Measurements from ENCODE around the gene SMIM33.
"Not testable (repeated sequence)": the region's sequence is repeated elsewhere in the genome, so short reads cannot be mapped to it uniquely, and the experiment has no call there.

SMIM33 gene

DNA sequence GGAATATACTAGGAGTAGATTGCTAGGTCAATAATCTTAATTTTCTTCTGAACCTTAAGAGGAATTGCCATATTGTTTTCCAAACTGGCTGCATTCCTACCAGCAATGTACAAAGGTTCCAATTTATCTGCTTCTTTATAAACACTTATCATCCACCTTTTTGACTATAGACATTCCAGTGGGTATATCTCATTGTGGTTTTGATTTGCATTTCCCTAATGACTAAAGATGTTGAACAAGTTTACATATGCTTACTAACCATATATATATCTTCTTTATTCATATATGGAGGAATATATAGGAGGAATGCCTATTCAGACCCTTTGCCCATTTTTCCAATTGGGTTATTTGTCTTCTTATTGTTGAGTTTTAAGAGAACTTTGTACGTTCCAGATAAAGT is 39.1 kb upstream of the SMIM33 start:
- no peak for TF ChIP-seq MYC (IDR thresholded peaks at IDR 0.05; ENCODE audit: low read depth, low read length)
- no peak for TF ChIP-seq POLR2A (IDR thresholded peaks at IDR 0.05; ENCODE audit: extremely low read depth, insufficient read length)
- TF ChIP-seq, protein P1, sequence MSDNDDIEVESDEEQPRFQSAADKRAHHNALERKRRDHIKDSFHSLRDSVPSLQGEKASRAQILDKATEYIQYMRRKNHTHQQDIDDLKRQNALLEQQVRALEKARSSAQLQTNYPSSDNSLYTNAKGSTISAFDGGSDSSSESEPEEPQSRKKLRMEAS (IDR thresholded peaks at IDR 0.05; ENCODE audit: low read depth, low read length) = no peak
- TF ChIP-seq, protein P2, sequence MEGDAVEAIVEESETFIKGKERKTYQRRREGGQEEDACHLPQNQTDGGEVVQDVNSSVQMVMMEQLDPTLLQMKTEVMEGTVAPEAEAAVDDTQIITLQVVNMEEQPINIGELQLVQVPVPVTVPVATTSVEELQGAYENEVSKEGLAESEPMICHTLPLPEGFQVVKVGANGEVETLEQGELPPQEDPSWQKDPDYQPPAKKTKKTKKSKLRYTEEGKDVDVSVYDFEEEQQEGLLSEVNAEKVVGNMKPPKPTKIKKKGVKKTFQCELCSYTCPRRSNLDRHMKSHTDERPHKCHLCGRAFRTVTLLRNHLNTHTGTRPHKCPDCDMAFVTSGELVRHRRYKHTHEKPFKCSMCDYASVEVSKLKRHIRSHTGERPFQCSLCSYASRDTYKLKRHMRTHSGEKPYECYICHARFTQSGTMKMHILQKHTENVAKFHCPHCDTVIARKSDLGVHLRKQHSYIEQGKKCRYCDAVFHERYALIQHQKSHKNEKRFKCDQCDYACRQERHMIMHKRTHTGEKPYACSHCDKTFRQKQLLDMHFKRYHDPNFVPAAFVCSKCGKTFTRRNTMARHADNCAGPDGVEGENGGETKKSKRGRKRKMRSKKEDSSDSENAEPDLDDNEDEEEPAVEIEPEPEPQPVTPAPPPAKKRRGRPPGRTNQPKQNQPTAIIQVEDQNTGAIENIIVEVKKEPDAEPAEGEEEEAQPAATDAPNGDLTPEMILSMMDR (IDR thresholded peaks at IDR 0.05; ENCODE audit: low read depth, low read length) = no peak
- no peak for DNase-seq (ENCODE audit: low read depth)
- no peak overlapping the region for H3K4me3 ChIP-seq (ENCODE audit: low read depth, low read length)

DNA sequence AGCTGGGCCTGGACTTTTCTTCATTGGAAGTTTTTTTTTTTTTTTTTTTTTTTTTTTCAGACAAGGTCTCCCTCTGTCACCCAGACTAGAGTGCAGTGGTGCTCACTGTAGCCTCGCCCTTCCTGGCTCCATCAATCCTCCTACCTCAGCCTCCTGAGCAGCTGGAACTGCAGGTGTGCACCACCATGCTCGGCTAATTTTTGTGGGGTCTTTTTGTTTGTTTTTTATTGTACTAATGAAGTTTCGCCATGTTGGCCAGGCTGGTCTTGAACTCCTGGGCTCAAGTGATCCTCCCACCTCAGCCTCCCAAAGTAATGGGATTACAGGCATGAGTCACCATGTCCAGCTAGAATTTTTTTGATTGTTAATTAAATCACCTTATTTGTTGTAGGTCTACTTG is 35.1 kb upstream of the SMIM33 start:
- TF ChIP-seq, protein P1 (IDR thresholded peaks at IDR 0.05; ENCODE audit: low read depth, low read length) = no peak
- TF ChIP-seq MYC (IDR thresholded peaks at IDR 0.05; ENCODE audit: low read depth, low read length) = no peak
- no peak for TF ChIP-seq POLR2A (IDR thresholded peaks at IDR 0.05; ENCODE audit: extremely low read depth, insufficient read length)
- TF ChIP-seq, protein P2 (IDR thresholded peaks at IDR 0.05; ENCODE audit: low read depth, low read length) = no peak
- no peak for DNase-seq (ENCODE audit: low read depth)
- no peak overlapping the region for H3K4me3 ChIP-seq (ENCODE audit: low read depth, low read length)

DNA sequence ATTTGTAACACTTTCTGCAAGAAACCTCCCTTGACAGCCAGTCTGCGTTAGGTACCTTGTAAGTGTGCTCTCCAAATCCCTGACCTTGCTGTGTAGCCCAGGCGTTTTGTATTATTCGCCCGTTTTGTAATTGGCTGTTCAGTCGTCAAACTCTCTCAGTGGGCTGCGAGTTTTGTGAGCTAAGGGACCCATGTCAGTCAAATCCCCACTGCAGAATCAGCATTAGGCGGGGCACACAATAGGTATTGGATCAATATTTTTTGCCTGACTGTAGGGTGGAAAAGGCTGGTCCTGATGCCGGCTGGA is 32.1 kb upstream of the SMIM33 start:
- no peak for DNase-seq (ENCODE audit: low read depth)
- H3K4me3 ChIP-seq (ENCODE audit: low read depth, low read length) = peak overlapping the region; percentile 28
- TF ChIP-seq MYC (IDR thresholded peaks at IDR 0.05; ENCODE audit: low read depth, low read length) (no peak), POLR2A (IDR thresholded peaks at IDR 0.05; ENCODE audit: extremely low read depth, insufficient read length) (no peak)
- TF ChIP-seq, protein P2 (IDR thresholded peaks at IDR 0.05; ENCODE audit: low read depth, low read length) = no peak
- TF ChIP-seq, protein P1 (IDR thresholded peaks at IDR 0.05; ENCODE audit: low read depth, low read length) = no peak

DNA sequence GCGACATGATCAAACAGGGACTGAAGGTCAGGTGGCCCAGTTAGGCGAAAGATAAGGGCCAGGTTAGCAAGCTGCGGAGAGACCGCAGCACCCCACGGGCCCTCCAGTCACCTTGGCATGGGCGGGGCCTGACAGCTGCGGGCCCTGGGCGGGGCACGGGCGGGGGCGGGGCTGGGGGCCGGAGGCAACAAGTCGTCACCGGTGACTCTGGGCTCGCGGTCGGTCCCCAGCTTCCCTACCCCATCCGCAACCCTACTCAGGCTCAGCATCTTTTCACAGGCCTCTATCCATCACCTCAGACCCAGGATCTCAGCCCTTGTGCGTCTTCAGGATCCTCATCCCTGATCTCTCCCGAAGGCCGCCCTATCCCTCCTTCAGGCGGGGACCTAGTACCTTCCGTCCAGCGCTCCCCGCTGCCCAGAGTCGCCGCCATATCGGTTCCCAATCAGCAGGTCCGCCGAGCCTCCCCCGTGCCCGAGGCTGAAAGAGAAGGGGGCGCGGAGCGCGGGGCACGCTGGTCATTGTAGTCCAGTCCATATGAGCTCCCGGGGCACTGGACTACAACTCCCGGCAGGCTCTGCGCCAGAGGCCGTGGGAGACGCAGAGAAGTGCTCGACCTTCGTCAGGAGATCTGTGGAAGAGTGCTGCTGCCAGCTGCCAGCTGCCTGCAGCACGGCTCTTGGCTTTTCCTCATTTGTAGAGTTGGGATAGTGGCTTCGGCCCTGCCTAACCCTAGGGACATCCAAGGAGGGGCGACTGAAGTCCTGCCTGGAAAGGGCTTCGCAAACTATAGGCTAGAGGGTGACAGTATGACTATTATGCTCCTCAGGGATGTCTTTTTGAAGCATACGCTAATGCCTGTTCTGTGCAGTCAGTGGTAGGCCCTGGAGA is 31.5 kb upstream of the SMIM33 start, which contains the start of gene DNAJC18:
DNAJC18 (minus strand) TSS at position 513 of the 891 bp plus-strand sequence; CDS start at position 433, 80 bp downstream.
- H3K4me3 ChIP-seq (ENCODE audit: low read depth, low read length) = peak within 1 kb of the TSS; percentile 72
- peak; percentile 82 for DNase-seq (ENCODE audit: low read depth)
- TF ChIP-seq, protein P2 (IDR thresholded peaks at IDR 0.05; ENCODE audit: low read depth, low read length) = no peak
- TF ChIP-seq POLR2A (IDR thresholded peaks at IDR 0.05; ENCODE audit: extremely low read depth, insufficient read length) = no peak
- TF ChIP-seq, protein P1 (IDR thresholded peaks at IDR 0.05; ENCODE audit: low read depth, low read length) = no peak
- no peak for TF ChIP-seq MYC (IDR thresholded peaks at IDR 0.05; ENCODE audit: low read depth, low read length)

DNA sequence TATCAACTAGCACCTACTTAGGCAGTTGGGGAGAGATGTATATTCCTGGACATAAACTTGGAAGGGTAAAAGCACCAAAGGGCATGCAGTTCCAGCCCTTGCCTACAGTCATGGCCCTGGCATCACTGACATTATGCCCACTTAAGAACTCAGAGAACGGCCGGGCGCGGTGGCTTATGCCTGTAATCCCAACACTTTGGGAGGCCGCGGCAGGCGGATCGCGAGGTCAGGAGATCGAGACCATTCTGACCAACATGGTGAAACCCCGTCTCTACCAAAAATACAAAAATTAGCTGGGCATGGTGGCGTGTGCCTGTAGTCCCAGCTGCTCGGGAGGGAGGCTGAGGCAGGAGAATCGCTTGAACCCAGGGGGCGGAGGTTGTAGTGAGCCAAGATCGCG is 30.4 kb upstream of the SMIM33 start:
- H3K4me3 ChIP-seq (ENCODE audit: low read depth, low read length); DNase-seq (ENCODE audit: low read depth): not testable (repeated sequence)

DNA sequence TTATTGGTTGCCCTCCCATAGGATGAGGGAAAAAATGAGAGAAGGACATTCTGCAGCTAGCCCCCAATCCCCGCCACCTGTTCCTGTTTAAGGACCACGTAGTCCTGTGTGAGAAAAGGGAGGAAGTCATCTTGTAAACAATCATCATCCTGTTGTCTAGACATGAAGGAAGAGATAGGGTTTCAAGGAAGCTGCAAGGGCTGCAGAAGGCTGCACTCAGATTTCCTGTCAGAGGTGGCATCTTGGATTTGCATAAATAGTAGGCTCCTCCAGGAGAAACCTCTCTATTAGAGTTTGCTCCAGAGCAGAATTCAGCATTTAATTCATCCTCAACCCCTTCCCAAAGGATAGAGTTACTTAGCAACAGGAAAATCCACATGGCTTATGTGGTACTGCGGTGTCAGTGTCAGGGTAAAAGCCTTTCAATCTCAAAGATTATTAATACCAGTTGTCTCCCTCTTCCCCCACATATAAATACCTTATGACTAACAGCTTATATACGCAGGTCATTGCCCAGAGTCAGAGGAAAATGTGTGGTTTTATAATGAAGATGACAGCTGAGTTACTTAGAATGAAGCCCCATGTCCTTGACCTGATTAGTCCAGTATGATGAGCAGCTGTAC is 26.9 kb upstream of the SMIM33 start:
- no peak overlapping the region for H3K4me3 ChIP-seq (ENCODE audit: low read depth, low read length)
- TF ChIP-seq, protein P2 (IDR thresholded peaks at IDR 0.05; ENCODE audit: low read depth, low read length) = no peak
- TF ChIP-seq MYC (IDR thresholded peaks at IDR 0.05; ENCODE audit: low read depth, low read length) (no peak), POLR2A (IDR thresholded peaks at IDR 0.05; ENCODE audit: extremely low read depth, insufficient read length) (no peak)
- TF ChIP-seq, protein P1 (IDR thresholded peaks at IDR 0.05; ENCODE audit: low read depth, low read length) = no peak
- DNase-seq (ENCODE audit: low read depth) = no peak
